IPS-18c (cell line): Measurements from ENCODE around the gene SPDYE17.
"Not testable (repeated sequence)": the region's sequence is repeated elsewhere in the genome, so short reads cannot be mapped to it uniquely, and the experiment has no call there.

ENCODE experiments used
- H3K4me3 ChIP-seq: 2 replicates; pipeline ENCODE4 v1.7.0; 2013; ENCODE audit warnings: low read depth, mild to moderate bottlenecking, low read length, moderate library complexity; ENCODE audit not compliant: insufficient read depth
- H3K9me3 ChIP-seq: one replicate; pipeline ENCODE4 v1.6.1; 2013; ENCODE audit warnings: mild to moderate bottlenecking, low read length, moderate library complexity; ENCODE audit not compliant: control insufficient read depth, insufficient read depth

The SPDYE17 gene

DNA sequence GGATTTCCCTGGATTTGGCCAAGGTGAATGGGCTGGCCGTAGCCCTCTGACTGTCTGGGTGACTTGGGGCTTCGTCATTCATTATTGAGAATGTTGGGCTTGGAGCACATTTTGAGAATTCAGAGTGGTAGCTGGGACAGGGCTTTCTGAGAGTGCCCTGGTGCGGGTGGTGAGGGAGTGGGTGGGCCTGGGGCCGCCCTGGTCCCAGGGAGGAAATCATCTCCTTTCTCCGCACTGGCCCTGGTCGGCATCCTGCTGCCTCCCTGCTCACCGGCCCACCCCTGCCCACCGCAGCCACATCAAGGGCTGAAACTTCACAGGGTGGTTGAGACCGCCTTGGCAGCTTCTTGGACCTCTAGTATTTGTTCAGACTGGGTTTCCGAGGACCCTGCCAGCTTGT lies 49.7 kb downstream of the SPDYE17 start:
- not testable (repeated sequence) for H3K9me3 ChIP-seq, H3K4me3 ChIP-seq

DNA sequence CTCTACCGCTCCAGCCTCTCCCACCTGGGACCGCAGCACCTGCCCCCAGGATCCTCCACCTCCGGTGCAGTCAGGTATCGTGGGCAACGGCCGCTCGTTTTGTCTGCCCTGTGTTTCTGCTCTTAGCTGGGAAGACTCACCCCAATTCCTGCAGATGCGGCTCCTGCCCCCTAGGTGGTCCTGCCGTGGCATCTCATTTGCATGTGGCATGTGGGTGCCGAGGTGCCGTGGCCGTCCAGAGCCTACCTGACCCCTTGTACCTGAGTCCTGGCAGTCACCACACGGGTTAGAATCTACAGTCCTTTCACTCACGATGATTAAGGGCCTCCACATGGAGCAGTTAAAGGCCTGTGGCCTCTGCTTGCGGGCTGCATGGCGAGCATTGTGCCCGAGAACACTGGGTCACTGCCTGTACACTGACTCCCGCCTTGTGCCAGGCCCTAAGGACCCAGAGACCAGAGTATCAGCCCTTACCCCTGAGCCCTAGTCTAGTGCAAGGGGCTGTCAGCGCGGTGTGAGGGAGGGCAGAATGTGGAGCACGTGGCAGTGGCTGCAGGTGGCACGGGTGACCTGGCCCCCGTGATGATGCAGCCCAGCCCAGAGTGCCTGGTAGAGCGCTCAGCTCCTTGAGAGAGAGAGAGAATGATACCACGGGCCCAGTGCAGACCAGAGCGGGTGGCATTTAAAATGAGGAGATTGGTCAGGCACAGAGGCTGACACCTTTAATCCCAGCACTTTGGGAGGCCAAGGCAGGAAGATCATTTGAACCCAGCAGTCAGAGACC lies 50.8 kb downstream of the SPDYE17 start:
- H3K9me3 ChIP-seq, H3K4me3 ChIP-seq: not testable (repeated sequence)

DNA sequence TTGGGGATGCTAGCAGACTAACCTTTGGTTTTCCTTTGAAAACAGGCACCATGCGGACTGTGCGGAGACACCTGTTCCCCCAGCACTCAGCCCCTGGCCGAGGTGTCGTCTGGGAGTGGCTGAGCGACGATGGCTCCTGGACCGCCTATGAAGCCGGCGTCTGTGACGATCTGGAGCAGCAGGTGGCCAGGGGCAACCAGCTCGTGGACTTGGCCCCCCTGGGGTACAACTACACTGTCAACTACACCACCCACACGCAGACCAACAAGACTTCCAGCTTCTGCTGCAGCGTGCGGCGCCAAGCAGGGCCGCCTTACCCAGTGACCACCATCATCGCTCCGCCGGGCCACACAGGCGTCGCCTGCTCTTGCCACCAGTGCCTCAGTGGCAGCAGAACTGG lies 51.6 kb downstream of the SPDYE17 start:
- not testable (repeated sequence) for H3K9me3 ChIP-seq, H3K4me3 ChIP-seq

DNA sequence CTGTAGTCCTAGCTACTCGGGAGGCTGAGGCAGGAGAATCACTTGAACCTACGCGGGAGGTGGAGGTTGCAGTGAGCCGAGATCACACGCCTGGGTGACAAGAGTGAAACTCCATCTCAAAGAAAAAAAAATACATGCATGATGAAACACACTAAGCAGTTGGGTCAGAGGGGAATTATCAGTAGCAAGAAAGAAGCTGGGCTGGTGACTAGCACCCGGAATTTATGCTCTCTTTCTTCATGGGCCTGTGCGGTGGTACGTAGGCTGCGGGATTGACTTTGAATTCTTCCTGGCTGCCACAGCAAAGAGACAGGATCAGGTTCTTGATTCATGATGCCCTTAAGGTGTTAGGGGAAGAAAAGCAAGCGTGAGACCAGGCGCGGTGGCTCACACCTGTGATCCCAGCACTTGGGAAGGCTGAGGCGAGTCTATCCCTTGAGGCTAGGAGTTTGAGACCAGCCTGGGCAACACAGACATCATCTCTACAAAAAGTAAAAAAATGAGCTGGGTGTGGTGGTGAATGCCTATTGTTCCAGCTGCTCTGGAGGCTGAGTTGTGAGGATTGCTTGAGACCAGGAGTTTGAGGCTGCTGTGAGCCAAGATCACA lies 54.3 kb downstream of the SPDYE17 start:
- not testable (repeated sequence) for H3K9me3 ChIP-seq

DNA sequence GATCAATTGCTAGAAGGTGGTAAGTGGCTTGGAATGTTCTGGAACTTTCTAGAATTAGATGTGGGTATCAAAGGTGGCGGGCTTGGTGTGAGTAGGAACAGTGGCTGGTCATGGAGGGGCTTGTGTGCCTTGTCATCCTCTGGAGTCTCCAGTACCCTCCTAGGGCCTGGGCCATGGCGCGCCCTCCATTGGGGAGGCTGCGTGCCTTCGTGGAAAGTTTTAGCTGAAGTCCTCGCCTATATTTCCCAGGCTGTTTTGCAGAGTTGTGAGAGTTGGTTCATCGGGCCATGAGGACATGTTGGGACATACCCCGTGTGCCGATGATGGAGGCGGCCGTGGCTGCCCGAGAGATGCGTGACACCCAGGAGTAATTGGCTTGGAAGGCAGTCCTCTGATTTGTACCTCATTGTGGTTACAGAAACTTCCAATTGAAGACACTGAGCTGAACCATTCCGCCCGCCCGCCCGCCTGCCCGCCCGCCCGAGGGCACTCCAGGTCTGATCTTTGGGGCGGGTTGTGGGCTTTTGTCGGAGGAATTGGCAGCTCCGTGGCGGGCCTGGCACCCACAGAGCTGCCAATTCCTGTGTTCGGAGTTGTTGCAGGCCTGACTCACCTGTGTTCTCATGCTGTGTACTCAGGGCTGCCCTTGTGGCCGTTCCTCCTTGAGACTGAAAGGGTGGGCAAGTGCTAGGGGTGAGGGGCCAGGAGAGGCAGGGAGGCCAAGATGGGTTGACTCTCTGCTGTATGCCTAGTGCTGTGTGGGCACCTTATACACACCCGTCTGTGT lies 57.2 kb downstream of the SPDYE17 start:
- not testable (repeated sequence) for H3K9me3 ChIP-seq

More for the DNA sequence above, 54.3 kb downstream of the SPDYE17 start:
- H3K4me3 ChIP-seq, result not testable (repeated sequence)

DNA sequence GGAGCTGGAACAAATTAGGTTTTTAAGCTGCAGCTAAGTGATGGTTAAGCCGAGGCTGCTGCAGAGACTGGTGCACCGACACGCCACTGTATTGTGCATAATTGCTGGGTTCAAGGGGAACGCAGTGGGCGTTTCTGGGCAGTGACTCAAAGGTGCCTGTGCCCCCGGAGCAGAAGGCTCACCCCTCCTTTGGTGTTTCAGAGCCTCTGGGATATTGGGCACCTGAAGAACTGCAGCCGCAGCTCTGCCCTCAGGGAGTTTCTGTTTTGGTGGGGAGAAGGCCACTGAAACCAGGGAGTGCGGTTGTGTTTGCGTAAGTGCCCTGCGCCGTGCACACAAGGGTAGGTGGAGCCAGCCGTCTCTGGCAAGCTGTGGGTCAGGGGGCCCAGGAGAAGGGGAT lies 57.8 kb downstream of the SPDYE17 start:
- H3K9me3 ChIP-seq, H3K4me3 ChIP-seq: not testable (repeated sequence)

More for the DNA sequence above, 57.2 kb downstream of the SPDYE17 start:
- H3K4me3 ChIP-seq, result not testable (repeated sequence)

DNA sequence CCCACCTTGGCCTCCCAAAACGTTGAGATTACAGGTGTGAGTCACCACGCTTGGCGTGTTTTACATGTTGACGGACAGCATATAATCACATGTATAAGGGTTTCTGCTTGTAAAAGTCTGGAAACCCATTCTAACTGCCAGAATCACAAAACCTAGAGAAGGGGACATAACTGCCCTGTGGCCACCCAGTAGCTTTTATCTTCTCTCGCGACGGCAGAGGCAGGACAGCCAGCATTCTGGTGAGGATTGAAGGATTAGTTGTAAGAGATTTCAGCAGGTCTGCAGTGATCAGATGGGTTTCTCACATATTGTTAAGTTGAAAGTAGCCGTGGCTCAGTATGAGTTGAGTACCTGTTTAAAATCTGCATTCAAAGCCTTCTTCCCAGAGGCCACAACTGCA lies 59.8 kb downstream of the SPDYE17 start:
- not testable (repeated sequence) for H3K4me3 ChIP-seq, H3K9me3 ChIP-seq
